Measurements from ENCODE around the gene DPYD. TPM values are rescaled to one million over a fixed set of nuclear protein-coding genes. Genes with fewer than 3 reads are reported as not detected.

The DPYD gene
- total RNA-seq, 1 experiment from 2014 or later, result 51.8 TPM

GRCh38 chr1:97209381-97209957 lies 711.4 kb downstream of the DPYD start:
- DNase-seq (ENCODE audit: low read depth), result no peak

DNA sequence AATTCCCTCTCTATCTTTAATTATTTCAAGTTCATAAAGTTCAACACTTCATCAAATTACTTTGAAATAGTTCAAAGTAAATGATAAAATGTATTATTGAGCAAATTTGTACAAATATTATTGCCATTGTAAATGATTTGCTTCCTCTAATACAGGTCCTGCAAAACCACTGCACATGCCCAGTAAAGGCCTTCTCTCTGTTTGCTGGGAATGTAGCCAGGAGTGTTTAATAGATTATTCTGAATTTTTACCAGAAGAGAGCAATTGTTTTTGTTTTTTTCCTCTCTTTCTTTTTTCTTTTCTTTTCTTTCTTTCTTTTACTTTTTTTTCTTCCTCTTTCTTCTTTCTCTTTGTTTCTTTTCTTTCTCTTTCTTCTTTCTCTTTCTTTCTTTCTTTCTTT lies 713.0 kb downstream of the DPYD start:
- no peak for DNase-seq (ENCODE audit: low read depth)

DNA sequence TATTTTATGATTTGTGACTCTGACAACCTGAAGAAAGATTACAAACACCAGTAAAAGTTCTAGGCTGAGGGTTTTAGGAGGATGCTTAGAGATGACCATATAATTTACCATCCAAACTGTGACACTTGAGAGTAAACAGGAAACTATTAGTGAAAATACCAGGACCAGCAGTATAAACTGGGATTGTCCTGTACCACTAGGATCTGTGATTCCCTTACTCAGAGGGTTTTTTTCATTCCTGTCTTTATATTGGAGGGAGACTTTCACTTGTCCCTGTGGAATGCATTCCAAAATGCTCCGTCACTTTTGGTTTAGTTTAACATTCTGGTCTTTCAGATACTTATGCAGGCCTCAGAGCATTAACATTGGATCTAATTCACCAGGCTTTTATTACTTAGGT lies 716.4 kb downstream of the DPYD start:
- peak; percentile 64 for DNase-seq (ENCODE audit: low read depth)

- DNase-seq (ENCODE audit: low read depth), result peak; percentile 14
Observed at GRCh38 chr1:97202481-97203380, 718.1 kb downstream of the DPYD start.

GRCh38 chr1:97201641-97202040 lies 719.2 kb downstream of the DPYD start:
- no peak for DNase-seq (ENCODE audit: low read depth)

GRCh38 chr1:97200595-97200994 lies 720.2 kb downstream of the DPYD start:
- no peak for DNase-seq (ENCODE audit: low read depth)

DNA sequence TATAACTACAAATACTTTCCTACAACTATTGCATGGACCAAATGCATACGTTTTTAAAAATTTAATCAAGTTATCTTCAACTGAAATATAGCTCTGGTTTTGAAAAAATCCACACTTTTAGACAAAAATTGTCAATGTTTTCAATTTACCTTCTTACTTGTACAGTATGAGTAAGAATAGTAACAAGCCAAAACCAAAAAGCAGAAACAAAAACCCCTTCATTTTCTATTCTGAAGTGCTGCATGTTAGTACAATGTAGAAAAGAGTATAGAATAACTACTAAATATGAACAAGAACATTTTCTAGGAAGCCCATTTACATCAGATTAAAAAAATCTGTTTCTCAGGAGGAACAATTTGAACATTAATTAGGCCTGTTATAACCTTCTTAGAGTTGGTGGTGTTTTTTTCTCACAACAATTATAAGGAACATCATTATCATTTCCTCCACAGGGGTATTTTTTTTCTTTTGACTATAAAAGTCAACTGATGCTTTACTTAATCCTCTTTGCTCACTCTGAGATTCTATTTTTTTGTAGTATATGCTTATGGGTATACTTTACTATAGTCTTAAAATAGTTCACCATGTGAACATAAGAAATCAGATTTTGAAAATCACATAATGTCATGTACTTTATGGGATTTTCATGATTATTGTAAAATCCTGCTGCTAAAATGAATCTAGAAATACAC lies 723.9 kb downstream of the DPYD start:
- DNase-seq (ENCODE audit: low read depth), result no peak

- peak; percentile 94 for DNase-seq (ENCODE audit: low read depth)
Observed at GRCh38 chr1:97192872-97193572, 727.8 kb downstream of the DPYD start.

DNA sequence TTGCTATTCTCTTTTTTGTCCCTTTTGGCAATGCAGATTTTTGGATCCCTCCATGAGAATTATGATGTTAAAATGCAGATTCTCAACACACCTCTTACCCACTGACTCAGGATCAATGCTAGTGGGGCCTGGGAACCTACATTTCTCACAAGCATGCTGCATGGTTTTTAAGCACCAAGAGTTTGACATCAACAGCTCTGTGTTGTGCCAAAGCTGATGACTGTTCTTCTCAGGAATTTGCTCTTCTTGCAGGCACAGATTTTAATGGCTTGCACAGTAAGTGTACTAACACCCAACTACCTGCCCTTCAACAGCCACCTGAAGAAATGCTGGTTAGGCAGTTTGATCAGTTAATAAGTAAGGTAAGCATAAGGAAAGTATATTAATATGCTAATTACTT lies 730.5 kb downstream of the DPYD start:
- peak; percentile 60 for DNase-seq (ENCODE audit: low read depth)

DNA sequence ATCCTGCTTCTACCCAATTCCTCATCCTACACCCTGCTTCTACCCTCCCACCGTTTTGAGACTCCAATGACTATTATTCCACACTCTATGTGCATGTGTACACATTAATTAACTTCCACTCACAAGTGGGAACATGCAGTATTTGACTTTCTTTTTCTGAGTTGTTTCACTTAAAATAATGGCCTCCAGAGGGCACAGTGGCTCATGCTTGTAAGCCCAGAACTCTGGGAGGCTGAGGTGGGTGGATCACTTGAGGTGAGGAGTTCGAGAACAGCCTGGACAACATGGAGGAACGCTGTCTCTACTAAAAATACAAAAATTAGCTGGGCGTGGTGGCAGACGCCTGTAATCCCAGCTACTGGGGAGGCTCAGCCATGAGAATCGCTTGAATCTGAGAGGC lies 734.5 kb downstream of the DPYD start:
- peak; percentile 12 for DNase-seq (ENCODE audit: low read depth)

GRCh38 chr1:97174039-97174704 lies 746.7 kb downstream of the DPYD start:
- DNase-seq (ENCODE audit: low read depth), result peak; percentile 85

- DNase-seq (ENCODE audit: low read depth), result no peak
Observed at GRCh38 chr1:97170300-97170699, 750.5 kb downstream of the DPYD start.

DNA sequence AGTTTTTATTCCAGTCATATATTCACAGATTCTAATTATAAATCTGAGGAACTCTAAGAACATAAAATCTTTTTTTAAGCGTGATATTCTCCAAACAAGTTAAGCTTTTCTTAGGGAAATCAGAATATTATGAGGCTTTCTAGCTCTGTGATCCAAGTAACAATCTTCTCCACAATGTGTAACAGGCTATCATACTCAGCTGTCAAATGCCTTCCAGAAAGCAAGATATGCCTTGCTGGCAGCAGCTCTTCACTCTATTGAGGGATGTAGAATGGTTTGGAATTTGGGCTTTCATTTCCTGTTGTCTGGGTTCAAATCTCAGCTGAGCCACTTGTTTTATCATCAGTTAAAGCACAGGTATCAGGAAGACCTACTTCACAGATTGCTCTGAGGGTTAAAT lies 752.8 kb downstream of the DPYD start:
- DNase-seq (ENCODE audit: low read depth), result no peak

GRCh38 chr1:97167246-97167645 lies 753.6 kb downstream of the DPYD start:
- no peak for DNase-seq (ENCODE audit: low read depth)

DNA sequence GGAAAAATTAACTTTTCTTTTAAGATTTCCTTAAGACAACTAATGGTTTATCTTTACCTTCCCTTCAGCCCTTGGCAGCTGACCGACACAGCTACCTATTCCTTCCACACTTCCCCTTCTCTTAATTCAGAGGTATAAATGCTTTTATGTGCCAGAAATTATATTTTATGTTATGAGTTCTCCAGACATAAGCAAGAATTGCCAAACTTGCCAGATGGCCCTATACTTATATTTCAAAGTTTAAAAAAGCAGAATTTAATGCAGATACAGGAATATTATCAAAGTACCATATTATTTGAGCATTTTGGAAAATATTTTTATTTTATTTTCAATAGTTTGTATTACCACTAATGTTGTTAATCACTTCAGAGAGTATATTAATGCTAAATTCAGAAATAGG lies 754.2 kb downstream of the DPYD start:
- DNase-seq (ENCODE audit: low read depth), result no peak

GRCh38 chr1:97164276-97164639 lies 756.6 kb downstream of the DPYD start:
- no peak for DNase-seq (ENCODE audit: low read depth)

DNA sequence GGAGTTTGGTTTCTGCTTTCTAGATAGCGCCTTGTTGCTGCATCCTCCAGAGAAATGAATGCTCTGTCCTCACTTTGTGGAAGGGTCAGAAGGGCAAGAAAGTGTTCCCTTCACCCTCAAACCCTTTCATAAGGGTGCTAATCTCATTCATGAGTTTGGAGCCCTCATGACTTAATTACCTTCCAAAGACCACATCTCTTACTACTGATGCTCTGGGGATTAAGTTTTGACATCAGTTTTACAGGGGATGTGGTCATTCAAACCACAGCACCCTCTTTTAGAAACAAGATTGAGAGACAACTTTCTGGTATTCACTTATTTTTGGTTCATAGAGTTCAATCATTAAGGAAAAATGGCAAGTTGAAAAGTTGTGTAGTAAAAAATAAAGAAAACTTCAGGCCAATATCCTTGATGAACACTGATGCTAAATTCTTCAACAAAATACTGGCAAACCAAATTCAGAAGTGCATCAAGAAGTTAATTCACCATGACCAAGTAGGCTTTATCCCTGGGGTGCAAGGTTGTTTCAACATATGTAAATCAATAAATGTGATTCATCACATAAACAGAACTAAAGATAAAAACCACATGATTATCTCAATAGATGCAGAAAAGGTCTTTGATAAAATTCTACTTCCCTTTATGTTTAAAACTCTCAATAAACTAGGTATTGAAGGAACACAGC lies 757.1 kb downstream of the DPYD start:
- no peak for DNase-seq (ENCODE audit: low read depth)

DNA sequence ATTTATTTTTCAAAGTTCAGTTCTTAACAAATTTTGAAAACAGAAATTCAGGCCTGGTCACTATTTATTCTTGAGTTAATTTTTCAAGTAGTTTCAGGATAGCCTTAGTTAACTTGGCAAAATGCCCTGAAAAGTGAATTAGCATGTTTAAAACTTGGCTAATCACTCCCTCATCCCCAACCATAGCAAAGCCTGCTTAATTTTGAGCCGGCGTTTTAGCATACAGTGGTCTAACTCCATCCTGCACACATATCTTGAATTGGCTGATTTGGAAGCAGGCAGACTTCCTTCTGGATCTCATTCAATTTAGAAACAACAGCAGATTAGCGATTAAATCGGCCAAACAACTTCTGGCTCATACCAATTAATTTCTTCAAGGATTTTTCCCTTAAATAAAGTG lies 760.0 kb downstream of the DPYD start:
- no peak for DNase-seq (ENCODE audit: low read depth)

GRCh38 chr1:97159342-97159741 lies 761.5 kb downstream of the DPYD start:
- DNase-seq (ENCODE audit: low read depth), result no peak

DNA sequence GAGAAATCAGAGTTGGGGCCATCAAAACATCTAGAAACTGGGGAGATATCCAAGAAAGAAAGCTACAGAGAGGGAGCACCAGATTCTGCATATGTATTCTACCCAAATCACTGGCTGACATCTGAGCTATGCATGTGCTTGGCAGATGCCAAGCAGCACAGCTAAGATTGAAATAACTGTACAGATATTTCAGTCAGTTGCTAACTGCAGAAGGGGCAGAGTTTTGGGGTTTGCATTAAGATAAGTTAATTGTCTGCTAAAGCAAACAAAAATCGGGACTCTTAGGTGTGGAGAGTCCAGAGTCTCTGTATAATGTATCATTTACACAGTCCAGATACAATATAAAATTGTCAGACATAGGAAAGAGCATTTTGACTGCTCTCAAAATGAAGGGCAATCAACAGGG lies 762.1 kb downstream of the DPYD start:
- no peak for DNase-seq (ENCODE audit: low read depth)

GRCh38 chr1:97157991-97158390 lies 762.8 kb downstream of the DPYD start:
- DNase-seq (ENCODE audit: low read depth), result no peak
